Skeletal muscle satellite cell (primary cell): Measurements from ENCODE around the gene SIRPA.

Experiments
- H3K27me3 ChIP-seq: 2 replicates; pipeline ENCODE4 v1.7.0; 2013; ENCODE audit warnings: low read length; ENCODE audit not compliant: control insufficient read depth, insufficient read depth
- H3K36me3 ChIP-seq: 2 replicates; pipeline ENCODE4 v1.7.0; 2013; ENCODE audit warnings: mild to moderate bottlenecking, control low read depth, low read length; ENCODE audit not compliant: insufficient read depth
- H3K4me1 ChIP-seq: 2 replicates; pipeline ENCODE4 v1.7.0; 2013; ENCODE audit warnings: low read length; ENCODE audit not compliant: control insufficient read depth, insufficient read depth
- H3K4me2 ChIP-seq: 2 replicates; pipeline ENCODE4 v1.7.0; 2013; ENCODE audit warnings: mild to moderate bottlenecking, low read length
- H3K4me3 ChIP-seq: 2 replicates; pipeline ENCODE4 v1.7.0; 2013; ENCODE audit warnings: low read length
- H3K9ac ChIP-seq: 2 replicates; pipeline ENCODE4 v1.7.0; 2013; ENCODE audit warnings: mild to moderate bottlenecking, low read depth, low read length, moderate library complexity
- H3K9me3 ChIP-seq: replicated peaks from 2 replicates; pipeline ENCODE4 v1.7.0; 2013; ENCODE audit warnings: mild to moderate bottlenecking, control low read depth, low read length

The SIRPA gene

GRCh38 chr20:1982686-1983085, 87.5 kb downstream of the SIRPA start:
- H3K27me3 ChIP-seq, result peaks cover 65% of the 10 kb centered on the region
- H3K4me2 ChIP-seq, result no peak overlapping the region
- no peaks in the 10 kb centered on the region for H3K9me3 ChIP-seq

GRCh38 chr20:1983301-1983700, 88.1 kb downstream of the SIRPA start:
- H3K27me3 ChIP-seq, result peaks cover 64% of the 10 kb centered on the region
- no peaks in the 10 kb centered on the region for H3K36me3 ChIP-seq
- no peaks in the 10 kb centered on the region for H3K9me3 ChIP-seq
- H3K4me2 ChIP-seq, result no peak overlapping the region
- H3K4me3 ChIP-seq, result no peak overlapping the region
- H3K9ac ChIP-seq, result no peak overlapping the region
- no peaks in the 10 kb centered on the region for H3K4me1 ChIP-seq

More at GRCh38 chr20:1982686-1983085, 87.5 kb downstream of the SIRPA start:
- no peak overlapping the region for H3K4me3 ChIP-seq
- H3K36me3 ChIP-seq, result no peaks in the 10 kb centered on the region
- H3K9ac ChIP-seq, result no peak overlapping the region
- no peaks in the 10 kb centered on the region for H3K4me1 ChIP-seq

- Histone ChIP-seq H3K4me3 (no peak overlapping the region), H3K4me2 (no peak overlapping the region), H3K36me3 (no peaks in the 10 kb centered on the region), H3K27me3 (peaks cover 88% of the 10 kb centered on the region), H3K9ac (no peak overlapping the region), H3K4me1 (no peaks in the 10 kb centered on the region), H3K9me3 (no peaks in the 10 kb centered on the region)
Measured at GRCh38 chr20:1987826-1988225, 92.6 kb downstream of the SIRPA start.
